ENCODE measurements around the gene PITRM1. TPM values are rescaled to one million over a fixed set of nuclear protein-coding genes. Genes with fewer than 3 reads are reported as not detected.
"Not testable (repeated sequence)": the region's sequence is repeated elsewhere in the genome, so short reads cannot be mapped to it uniquely, and the experiment has no call there.

PITRM1 gene
- total and polyA plus RNA-seq, 7 experiments from 2014 or later: 35.1 to 90.8 (median 71.8) TPM

DNA sequence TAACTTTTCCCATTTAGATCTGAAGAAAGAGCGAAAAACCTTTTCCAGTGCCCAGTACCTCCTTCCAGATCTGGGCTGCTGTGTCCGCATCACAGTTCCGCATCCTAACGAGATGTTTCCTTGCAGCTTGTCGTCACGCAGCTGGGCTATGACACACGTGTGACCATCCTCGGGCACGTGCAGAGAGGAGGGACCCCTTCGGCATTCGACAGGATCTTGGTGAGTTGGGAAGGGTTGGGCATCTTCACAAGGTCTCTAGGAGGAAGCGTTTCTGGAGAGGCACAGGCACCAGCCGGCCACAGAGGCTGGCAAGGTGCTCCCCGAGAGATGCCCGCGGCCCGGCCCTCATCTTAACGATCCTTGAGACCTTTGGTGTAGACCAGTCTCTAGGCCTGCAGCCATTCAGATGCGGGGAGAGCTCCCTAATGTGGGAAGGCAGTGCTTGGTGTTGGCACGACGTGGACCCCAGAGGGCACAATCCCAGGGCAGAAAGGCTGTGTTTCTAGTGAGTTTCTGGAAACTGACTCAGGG lies 63.9 kb downstream of the PITRM1 start:
- no peak for ATAC-seq
- ChIA-PET CTCF (no interaction called here), POLR2A (no interaction called here)
- Mint-ChIP-seq H3K27ac (no peak overlapping the region), H3K4me3 (no peak overlapping the region), H3K4me1 (peaks cover 0 to 6% (median 0%) of the 10 kb centered on the region in 7 donors), H3K27me3 (no peaks in the 10 kb centered on the region), H3K9me3 (peaks cover 0 to 3% (median 0%) of the 10 kb centered on the region in 11 donors), H3K36me3 (peaks cover 12 to 67% (median 24%) of the 10 kb centered on the region in 5 donors)
- Histone ChIP-seq H3K27me3 (ENCODE audit: control insufficient read depth in 2 of 2, insufficient read depth in 2 of 2, low read length in 2 of 2) (no peaks in the 10 kb centered on the region), H3K4me1 (ENCODE audit: control insufficient read depth in 2 of 2, insufficient read depth in 2 of 2, low read length in 2 of 2) (no peaks in the 10 kb centered on the region), H3K27ac (ENCODE audit: low read depth, low read length) (no peak overlapping the region), H3K4me3 (ENCODE audit: low read length) (no peak overlapping the region), H3K9me3 (ENCODE audit: control insufficient read depth in 2 of 3, low read length in 3 of 3) (no peaks in the 10 kb centered on the region), H3K36me3 (ENCODE audit: control insufficient read depth in 2 of 3, insufficient read depth in 3 of 3, low read length in 3 of 3) (peaks cover 4 to 84% (median 6%) of the 10 kb centered on the region in 3 experiments)
- intact Hi-C loops (cut with micrococcal nuclease): no loop called here
- DNase-seq: no peak

DNA sequence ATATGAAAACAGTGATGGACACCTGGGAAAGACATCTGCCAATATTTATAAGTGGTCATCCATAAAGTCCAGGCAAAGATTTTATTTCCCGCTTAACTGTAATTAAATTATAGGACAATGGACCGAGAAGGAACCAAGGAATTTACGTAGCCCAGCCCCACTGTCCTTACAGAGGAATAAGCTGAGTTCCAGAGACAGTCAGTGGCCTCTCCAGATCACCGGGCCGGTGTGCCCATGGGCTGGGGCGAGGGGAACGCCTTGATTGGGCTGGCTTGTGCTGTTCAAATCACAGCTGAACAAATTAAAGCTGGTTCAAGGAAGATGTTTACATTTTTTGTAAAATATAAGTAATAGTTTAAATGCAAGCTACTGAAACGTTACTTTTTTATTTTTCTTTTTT lies 64.5 kb downstream of the PITRM1 start:
- DNase-seq (no peak), ATAC-seq (no peak)
- peaks cover 0 to 6% (median 0%) of the 10 kb centered on the region in 7 donors for H3K4me1 Mint-ChIP-seq
- no peaks in the 10 kb centered on the region for H3K9me3 ChIP-seq (ENCODE audit: control insufficient read depth in 2 of 3, low read length in 3 of 3)
- H3K27ac Mint-ChIP-seq: no peak overlapping the region
- no peaks in the 10 kb centered on the region for H3K4me1 ChIP-seq (ENCODE audit: control insufficient read depth in 2 of 2, insufficient read depth in 2 of 2, low read length in 2 of 2)
- H3K27me3 ChIP-seq (ENCODE audit: control insufficient read depth in 2 of 2, insufficient read depth in 2 of 2, low read length in 2 of 2): no peaks in the 10 kb centered on the region
- H3K4me3 ChIP-seq (ENCODE audit: low read length): no peak overlapping the region
- H3K27ac ChIP-seq (ENCODE audit: low read depth, low read length): no peak overlapping the region
- H3K36me3 ChIP-seq (ENCODE audit: control insufficient read depth in 2 of 3, insufficient read depth in 3 of 3, low read length in 3 of 3): peaks cover 0 to 83% (median 6%) of the 10 kb centered on the region in 3 experiments
- intact Hi-C loops (cut with micrococcal nuclease): no loop called here
- peaks cover 0 to 3% (median 0%) of the 10 kb centered on the region in 11 donors for H3K9me3 Mint-ChIP-seq
- CTCF ChIA-PET: no interaction called here
- POLR2A ChIA-PET: no interaction called here
- no peak overlapping the region for H3K4me3 Mint-ChIP-seq
- peaks cover 14 to 71% (median 28%) of the 10 kb centered on the region in 5 donors for H3K36me3 Mint-ChIP-seq
- no peaks in the 10 kb centered on the region for H3K27me3 Mint-ChIP-seq

DNA sequence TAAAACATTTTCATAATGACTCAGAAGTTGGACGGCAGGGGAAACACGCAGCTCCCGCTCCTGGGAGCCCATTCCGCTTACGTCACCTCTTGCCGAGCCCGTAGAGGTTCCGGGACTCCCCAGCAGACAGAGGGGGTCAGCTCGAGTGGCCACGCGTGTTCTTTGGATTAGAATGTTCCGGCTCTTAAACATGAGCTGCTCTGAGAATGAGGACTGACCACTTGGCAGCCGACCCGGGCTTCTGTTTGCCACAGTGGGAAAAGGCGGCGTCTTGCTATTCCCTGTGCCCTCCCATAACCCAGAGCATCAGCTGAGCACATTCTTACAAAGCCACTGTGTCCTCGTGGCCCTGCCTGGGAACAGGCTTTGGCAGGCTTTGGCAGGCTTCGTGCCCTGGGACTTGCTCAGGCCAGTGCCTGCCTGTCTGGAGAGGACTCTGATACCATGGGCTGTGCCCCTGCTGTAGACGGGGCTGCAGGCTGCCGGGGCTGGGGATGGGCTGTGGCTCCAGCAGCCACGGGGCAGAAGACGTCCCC lies 65.1 kb downstream of the PITRM1 start:
- no peak overlapping the region for H3K4me3 Mint-ChIP-seq
- Histone ChIP-seq H3K27ac (ENCODE audit: low read depth, low read length) (no peak overlapping the region), H3K27me3 (ENCODE audit: control insufficient read depth in 2 of 2, insufficient read depth in 2 of 2, low read length in 2 of 2) (no peaks in the 10 kb centered on the region), H3K4me1 (ENCODE audit: control insufficient read depth in 2 of 2, insufficient read depth in 2 of 2, low read length in 2 of 2) (no peaks in the 10 kb centered on the region), H3K4me3 (ENCODE audit: low read length) (no peak overlapping the region), H3K9me3 (ENCODE audit: control insufficient read depth in 2 of 3, low read length in 3 of 3) (no peaks in the 10 kb centered on the region), H3K36me3 (ENCODE audit: control insufficient read depth in 2 of 3, insufficient read depth in 3 of 3, low read length in 3 of 3) (peaks cover 0 to 83% (median 6%) of the 10 kb centered on the region in 3 experiments)
- H3K9me3 Mint-ChIP-seq: peaks cover 0 to 3% (median 0%) of the 10 kb centered on the region in 11 donors
- H3K4me1 Mint-ChIP-seq: peaks cover 0 to 6% (median 0%) of the 10 kb centered on the region in 7 donors
- intact Hi-C loops (cut with micrococcal nuclease): no loop called here
- POLR2A ChIA-PET: no interaction called here
- no peak for ATAC-seq
- no peak overlapping the region for H3K27ac Mint-ChIP-seq
- DNase-seq: no peak
- no peaks in the 10 kb centered on the region for H3K27me3 Mint-ChIP-seq
- peaks cover 17 to 70% (median 28%) of the 10 kb centered on the region in 5 donors for H3K36me3 Mint-ChIP-seq
- CTCF ChIA-PET: no interaction called here

- H3K4me1 Mint-ChIP-seq: peaks cover 0 to 6% (median 0%) of the 10 kb centered on the region in 7 donors
- CTCF ChIA-PET: no interaction called here
- POLR2A ChIA-PET: no interaction called here
- Histone ChIP-seq H3K27me3 (ENCODE audit: control insufficient read depth in 2 of 2, insufficient read depth in 2 of 2, low read length in 2 of 2) (no peaks in the 10 kb centered on the region), H3K27ac (ENCODE audit: low read depth, low read length) (no peak overlapping the region), H3K4me1 (ENCODE audit: control insufficient read depth in 2 of 2, insufficient read depth in 2 of 2, low read length in 2 of 2) (no peaks in the 10 kb centered on the region), H3K36me3 (ENCODE audit: control insufficient read depth in 2 of 3, insufficient read depth in 3 of 3, low read length in 3 of 3) (peaks cover 0 to 78% (median 6%) of the 10 kb centered on the region in 3 experiments), H3K9me3 (ENCODE audit: control insufficient read depth in 2 of 3, low read length in 3 of 3) (no peaks in the 10 kb centered on the region), H3K4me3 (ENCODE audit: low read length) (no peak overlapping the region)
- no peaks in the 10 kb centered on the region for H3K27me3 Mint-ChIP-seq
- ATAC-seq: no peak
- intact Hi-C loops (cut with micrococcal nuclease): no loop called here
- peaks cover 0 to 3% (median 0%) of the 10 kb centered on the region in 11 donors for H3K9me3 Mint-ChIP-seq
- H3K4me3 Mint-ChIP-seq: no peak overlapping the region
- H3K27ac Mint-ChIP-seq: peak overlapping the region in 1 of 9 donors; percentile 36
- no peak for DNase-seq
- H3K36me3 Mint-ChIP-seq: peaks cover 17 to 68% (median 29%) of the 10 kb centered on the region in 5 donors
Observed at GRCh38 chr10:3106928-3107425, 65.6 kb downstream of the PITRM1 start.

DNA sequence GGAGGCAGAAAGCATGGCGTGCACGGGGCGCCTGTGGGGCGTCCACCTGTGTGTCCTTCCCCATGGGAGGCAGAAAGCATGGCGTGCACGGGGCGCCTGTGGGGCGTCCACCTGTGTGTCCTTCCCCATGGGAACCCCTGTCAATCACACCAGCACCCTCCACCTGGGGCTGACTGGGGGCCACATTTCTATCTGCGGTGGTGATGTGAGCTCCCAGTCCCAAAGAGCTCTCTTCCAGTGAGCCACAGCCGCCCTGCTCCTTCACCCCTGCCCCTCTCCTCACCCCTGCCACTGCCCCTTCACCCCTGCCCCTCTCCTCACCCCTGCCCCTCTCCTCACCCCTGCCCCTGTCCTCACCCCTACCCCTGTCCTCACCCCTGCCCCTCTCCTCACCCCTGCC lies 66.3 kb downstream of the PITRM1 start:
- H3K27ac Mint-ChIP-seq; H3K27me3 ChIP-seq (ENCODE audit: control insufficient read depth in 2 of 2, insufficient read depth in 2 of 2, low read length in 2 of 2); DNase-seq; H3K4me1 Mint-ChIP-seq; H3K4me3 Mint-ChIP-seq; H3K27ac ChIP-seq (ENCODE audit: low read depth, low read length); intact Hi-C loops (cut with micrococcal nuclease); H3K9me3 Mint-ChIP-seq; H3K9me3 ChIP-seq (ENCODE audit: control insufficient read depth in 2 of 3, low read length in 3 of 3); H3K4me3 ChIP-seq (ENCODE audit: low read length); H3K27me3 Mint-ChIP-seq; CTCF ChIA-PET; H3K4me1 ChIP-seq (ENCODE audit: control insufficient read depth in 2 of 2, insufficient read depth in 2 of 2, low read length in 2 of 2); POLR2A ChIA-PET; ATAC-seq: not testable (repeated sequence)
- H3K36me3 ChIP-seq (ENCODE audit: control insufficient read depth in 2 of 3, insufficient read depth in 3 of 3, low read length in 3 of 3): peaks cover 3 to 75% (median 6%) of the 10 kb centered on the region in 3 experiments
- peaks cover 17 to 66% (median 32%) of the 10 kb centered on the region in 5 donors for H3K36me3 Mint-ChIP-seq

GRCh38 chr10:3105905-3106304 lies 66.7 kb downstream of the PITRM1 start:
- DNase-seq (no peak), ATAC-seq (no peak)
- Mint-ChIP-seq H3K4me1 (peaks cover 0 to 5% (median 0%) of the 10 kb centered on the region in 7 donors), H3K27me3 (no peaks in the 10 kb centered on the region), H3K4me3 (no peak overlapping the region), H3K36me3 (peaks cover 13 to 66% (median 33%) of the 10 kb centered on the region in 5 donors), H3K27ac (no peak overlapping the region), H3K9me3 (peaks cover 0 to 2% (median 0%) of the 10 kb centered on the region in 11 donors)
- Histone ChIP-seq H3K4me3 (ENCODE audit: low read length) (no peak overlapping the region), H3K27me3 (ENCODE audit: control insufficient read depth in 2 of 2, insufficient read depth in 2 of 2, low read length in 2 of 2) (no peaks in the 10 kb centered on the region), H3K4me1 (ENCODE audit: control insufficient read depth in 2 of 2, insufficient read depth in 2 of 2, low read length in 2 of 2) (no peaks in the 10 kb centered on the region), H3K9me3 (ENCODE audit: control insufficient read depth in 2 of 3, low read length in 3 of 3) (no peaks in the 10 kb centered on the region), H3K27ac (ENCODE audit: low read depth, low read length) (no peak overlapping the region), H3K36me3 (ENCODE audit: control insufficient read depth in 2 of 3, insufficient read depth in 3 of 3, low read length in 3 of 3) (peaks cover 6 to 75% (median 7%) of the 10 kb centered on the region in 3 experiments)
- POLR2A ChIA-PET: no interaction called here
- intact Hi-C loops (cut with micrococcal nuclease): no loop called here
- CTCF ChIA-PET: no interaction called here

- Mint-ChIP-seq H3K4me1 (peaks cover 0 to 2% (median 0%) of the 10 kb centered on the region in 7 donors), H3K4me3 (no peak overlapping the region), H3K9me3 (peaks cover 0 to 1% (median 0%) of the 10 kb centered on the region in 11 donors), H3K36me3 (peaks cover 9 to 67% (median 27%) of the 10 kb centered on the region in 5 donors), H3K27me3 (no peaks in the 10 kb centered on the region), H3K27ac (no peak overlapping the region)
- no peaks in the 10 kb centered on the region for H3K4me1 ChIP-seq (ENCODE audit: control insufficient read depth in 2 of 2, insufficient read depth in 2 of 2, low read length in 2 of 2)
- CTCF ChIA-PET: no interaction called here
- intact Hi-C loops (cut with micrococcal nuclease): no loop called here
- no peak overlapping the region for H3K27ac ChIP-seq (ENCODE audit: low read depth, low read length)
- H3K27me3 ChIP-seq (ENCODE audit: control insufficient read depth in 2 of 2, insufficient read depth in 2 of 2, low read length in 2 of 2): no peaks in the 10 kb centered on the region
- H3K9me3 ChIP-seq (ENCODE audit: control insufficient read depth in 2 of 3, low read length in 3 of 3): no peaks in the 10 kb centered on the region
- ATAC-seq: no peak
- no peak overlapping the region for H3K4me3 ChIP-seq (ENCODE audit: low read length)
- POLR2A ChIA-PET: no interaction called here
- H3K36me3 ChIP-seq (ENCODE audit: control insufficient read depth in 2 of 3, insufficient read depth in 3 of 3, low read length in 3 of 3): peaks cover 6 to 80% (median 8%) of the 10 kb centered on the region in 3 experiments
- DNase-seq: no peak
Observed at GRCh38 chr10:3105166-3105565, 67.4 kb downstream of the PITRM1 start.
